ENCODE results near the gene STK10.

GRCh38 chr5:172180936-172181335 is 7.1 kb downstream of the STK10 start:
- no peak for TF ChIP-seq CSRNP3 (CRISPR knock-in tag; IDR thresholded peaks at IDR 0.05)
- TF ChIP-seq SNAI2 (CRISPR knock-in tag; IDR thresholded peaks at IDR 0.05): no peak
- no peak for TF ChIP-seq ARNTL (CRISPR knock-in tag; IDR thresholded peaks at IDR 0.05; ENCODE audit: borderline replicate concordance, low read depth)
- TF ChIP-seq PPARA (CRISPR knock-in tag; IDR thresholded peaks at IDR 0.05; ENCODE audit: borderline replicate concordance): no peak
- TF ChIP-seq POU6F1 (CRISPR knock-in tag; IDR thresholded peaks at IDR 0.05; ENCODE audit: borderline replicate concordance, low read depth): no peak
- no peak for TF ChIP-seq TOX (CRISPR knock-in tag; IDR thresholded peaks at IDR 0.05; ENCODE audit: borderline replicate concordance)
- TF ChIP-seq ZFP30 (CRISPR knock-in tag; IDR thresholded peaks at IDR 0.05): no peak
- no peak for TF ChIP-seq OSR1 (CRISPR knock-in tag; IDR thresholded peaks at IDR 0.05)
- no peak for TF ChIP-seq RARB (CRISPR knock-in tag; IDR thresholded peaks at IDR 0.05)
- TF ChIP-seq TSHZ2 (CRISPR knock-in tag; IDR thresholded peaks at IDR 0.05): no peak
- TF ChIP-seq ESRRG (CRISPR knock-in tag; IDR thresholded peaks at IDR 0.05): no peak
- no peak for TF ChIP-seq BACH2 (CRISPR knock-in tag; IDR thresholded peaks at IDR 0.05; ENCODE audit: borderline replicate concordance)
